B cell (primary cell): ENCODE results near the gene GFOD1. TPM values are rescaled to one million over a fixed set of nuclear protein-coding genes. Genes with fewer than 3 reads are reported as not detected.
A peak's percentile ranks its signal among the peaks of the same experiment; 100 is the strongest.

Experiments used
- ATAC-seq: fragments of 200-7000 bp; cut with Tn5 transposase; one replicate; pipeline ENCODE4 v1.10.0; 2021; ENCODE audit warnings: low read depth, mild to moderate bottlenecking, moderate number of reproducible peaks, moderate library complexity
- CTCF ChIA-PET: fragments of 350-600 bp; sonication (Branson Sonifier 250); formaldehyde crosslinking; loops from one replicate; lab custom pipeline; 2021; ENCODE audit warnings: antibody characterized with exemption, inconsistent platforms; lab: Charles Lee
- POLR2A ChIA-PET: fragments of 350-600 bp; sonication (Branson Sonifier 250); formaldehyde crosslinking; loops from one replicate; lab custom pipeline; 2021; ENCODE audit warnings: antibody characterized with exemption; lab: Charles Lee
- DNase-seq: peaks from one replicate; pipeline ENCODE4 v3.0.0; 2013
- H2AFZ ChIP-seq: 2 replicates; pipeline ENCODE4 v1.6.1; 2012; ENCODE audit warnings: mild to moderate bottlenecking, low read depth, low read length; ENCODE audit not compliant: insufficient read depth, poor library complexity, severe bottlenecking
- H3K27ac ChIP-seq, 2 donors: 1 replicate in 1 of 2; 2 replicates in 1 of 2; pipeline ENCODE4 v1.5.1; 2012 to 2013; ENCODE audit warnings: low read length in 2 of 2, mild to moderate bottlenecking in 2 of 2, moderate library complexity in 1 of 2
- H3K27me3 ChIP-seq, 4 experiments: fragments of 200-600 bp in 1 of 4; sonication (generic) in 1 of 4; replicated peaks in 1 of 4; 1 replicate in 2 of 4; 2 replicates in 2 of 4; pipeline versions ENCODE4 v1.6.1 to v1.7.0; 2013 to 2016; ENCODE audit warnings: low read length in 3 of 4, mild to moderate bottlenecking in 2 of 4, mixed read lengths in 1 of 4, moderate library complexity in 1 of 4; ENCODE audit not compliant: insufficient read depth in 4 of 4, control insufficient read depth in 3 of 4; ENCODE audit errors: control extremely low read depth in 1 of 4
- H3K36me3 ChIP-seq, 2 experiments: replicated peaks in 1 of 2; 1 replicate in 1 of 2; 2 replicates in 1 of 2; pipeline versions ENCODE4 v1.6.1 to v1.7.1; 2013; ENCODE audit warnings: low read length in 1 of 2; ENCODE audit not compliant: insufficient read depth in 2 of 2, control insufficient read depth in 1 of 2; ENCODE audit errors: control extremely low read depth in 1 of 2, extremely low read depth in 1 of 2
- H3K4me1 ChIP-seq, 2 donors: fragments of 200-600 bp in 1 of 2; sonication (generic) in 1 of 2; 1 replicate in 1 of 2; 2 replicates in 1 of 2; pipeline versions ENCODE4 v1.5.1 to v1.6.1; 2013 to 2017; ENCODE audit warnings: low read length in 2 of 2; ENCODE audit not compliant: control insufficient read depth in 2 of 2, insufficient read depth in 2 of 2
- H3K4me2 ChIP-seq: replicated peaks from 2 replicates; pipeline ENCODE3; 2012; ENCODE audit warnings: mild to moderate bottlenecking, low read depth, low read length; ENCODE audit not compliant: poor library complexity, severe bottlenecking
- H3K4me3 ChIP-seq, 5 experiments: fragments of 200-600 bp in 1 of 5; sonication (generic) in 1 of 5; 1 replicate in 3 of 5; 2 replicates in 2 of 5; pipeline versions ENCODE4 v1.5.1 to v1.7.0; 2011 to 2016; ENCODE audit warnings: low read length in 4 of 5, mild to moderate bottlenecking in 4 of 5, low read depth in 2 of 5, control low read depth in 1 of 5, moderate library complexity in 1 of 5; ENCODE audit not compliant: insufficient read depth in 1 of 5; ENCODE audit errors: control extremely low read depth in 1 of 5, extremely low read depth in 1 of 5
- H3K79me2 ChIP-seq: fragments of 200-600 bp; sonication (generic); one replicate; pipeline ENCODE4 v1.6.0; 2016; ENCODE audit warnings: low read length; ENCODE audit not compliant: control insufficient read depth, insufficient read depth
- H3K9ac ChIP-seq: fragments of 200-600 bp; sonication (generic); 2 replicates; pipeline ENCODE4 v1.6.1; 2017; ENCODE audit warnings: mild to moderate bottlenecking, low read length, moderate library complexity
- H3K9me3 ChIP-seq, 3 donors: one replicate each; pipeline versions ENCODE4 v1.6.1 to v1.7.1; 2013; ENCODE audit warnings: low read length in 2 of 3; ENCODE audit not compliant: control insufficient read depth in 2 of 3, insufficient read depth in 1 of 3; ENCODE audit errors: control extremely low read depth in 1 of 3
- H4K20me1 ChIP-seq: 2 replicates; pipeline ENCODE4 v1.6.0; 2012; ENCODE audit warnings: mild to moderate bottlenecking, low read length; ENCODE audit not compliant: insufficient read depth, control insufficient read depth, poor library complexity, severe bottlenecking
- H3K27ac Mint-ChIP-seq: one replicate; pipeline ENCODE4 v1.8.0; 2021; ENCODE audit warnings: mixed read lengths
- H3K27me3 Mint-ChIP-seq: one replicate; pipeline ENCODE4 v1.8.0; 2021; ENCODE audit warnings: mixed read lengths
- H3K4me1 Mint-ChIP-seq: one replicate; pipeline ENCODE4 v1.8.0; 2021; ENCODE audit warnings: mixed read lengths
- H3K4me3 Mint-ChIP-seq: one replicate; pipeline ENCODE4 v1.8.0; 2021; ENCODE audit warnings: mixed read lengths
- H3K9me3 Mint-ChIP-seq: one replicate; pipeline ENCODE4 v1.8.0; 2022; ENCODE audit warnings: mixed read lengths; ENCODE audit not compliant: insufficient read depth
- CTCF ChIP-seq: fragments of 200-600 bp; IDR thresholded peaks from one replicate; pipeline ENCODE4 v1.8.0; 2022; ENCODE audit warnings: antibody characterized with exemption, mild to moderate bottlenecking
- EZH2 ChIP-seq: IDR thresholded peaks from 2 replicates; pipeline ENCODE4 v1.6.1; 2012; ENCODE audit warnings: borderline replicate concordance, low read depth, mild to moderate bottlenecking, moderate library complexity, low read length; ENCODE audit not compliant: insufficient read depth, poor library complexity, severe bottlenecking
- WGBS: methylation state at CpG from one replicate; pipeline ENCODE4 v1.1.5; 2013; ENCODE audit warnings: missing lambda C conversion rate; ENCODE audit not compliant: insufficient coverage; 5-methylcytosine and 5-hydroxymethylcytosine counted together
- intact Hi-C: fragments of 100-400 bp; cut with micrococcal nuclease; formaldehyde crosslinking; loops from one replicate; pipeline ENCODE4 v1.10.0; 2022
- polyA plus RNA-seq: library from polyadenylated mRNA; depleted of rRNA; stranded (reverse); fragments of >200 nt; gene quantifications from 2 replicates; pipeline ENCODE4 v1.2.3, GENCODE V29; 2012
- total RNA-seq, 2 donors: library from RNA; stranded (reverse); fragments of 120-200 nt in 1 of 2; gene quantifications; 1 replicate in 1 of 2; 2 replicates in 1 of 2; pipeline versions ENCODE4 v1.2.3 to v1.2.4, GENCODE V29; 2013 to 2022

Gene GFOD1
- total and polyA plus RNA-seq, 2 donors (not counting 1 experiment from before 2014, with no cell fraction given): 8.3 to 42.4 TPM

- ChIA-PET CTCF (interaction anchor here (0.6 kb wide), 1 partner anchor 37 kb away, joined by 3 read pairs; no protein-coding TSS in a partner anchor), POLR2A (no interaction called here)
- Mint-ChIP-seq H3K27me3 (no peaks in the 10 kb centered on the region), H3K27ac (no peak overlapping the region), H3K9me3 (no peaks in the 10 kb centered on the region), H3K4me3 (no peak overlapping the region), H3K4me1 (peaks cover 18% of the 10 kb centered on the region)
- no peak for DNase-seq
- Histone ChIP-seq H4K20me1 (peaks cover 4% of the 10 kb centered on the region), H3K4me2 (no peak overlapping the region), H3K4me3 (no peak overlapping the region), H3K36me3 (no peaks in the 10 kb centered on the region), H3K27me3 (no peaks in the 10 kb centered on the region), H2AFZ (no peak overlapping the region), H3K9me3 (no peaks in the 10 kb centered on the region), H3K79me2 (peaks cover 2% of the 10 kb centered on the region), H3K27ac (no peak overlapping the region), H3K9ac (no peak overlapping the region), H3K4me1 (peaks cover 5 to 18% of the 10 kb centered on the region in 2 donors)
- WGBS: 94% methylated on average over 3 of the region's 3 CpGs
- intact Hi-C loops: no loop called here
- no peak for ATAC-seq
- TF ChIP-seq EZH2: no peak
These were observed 3.0 kb upstream of the GFOD1 start for GRCh38 chr6:13490402-13490801.

- Mint-ChIP-seq H3K9me3 (no peaks in the 10 kb centered on the region), H3K27ac (peak overlapping the region; percentile 54), H3K27me3 (no peaks in the 10 kb centered on the region), H3K4me3 (peak overlapping the region; percentile 91), H3K4me1 (peaks cover 34% of the 10 kb centered on the region)
- intact Hi-C loops: loop anchor here (5.0 kb wide), 1 partner anchor 1952 kb away; the partner anchor contains the start of gene TMEM170B
- H3K4me2 ChIP-seq: no peak overlapping the region
- CTCF ChIA-PET: interaction anchor here (0.8 to 6.5 kb wide), 3 partner anchors 41 to 151 kb away, joined by 3 to 41 read pairs (median 3); no protein-coding TSS in a partner anchor
- H3K9ac ChIP-seq: no peak overlapping the region
- peaks cover 14% of the 10 kb centered on the region for H3K79me2 ChIP-seq
- TF ChIP-seq EZH2 (no peak), CTCF (no peak)
- no peak overlapping the region for H3K27ac ChIP-seq
- no peak for ATAC-seq
- H3K4me3 ChIP-seq: no peak overlapping the region
- POLR2A ChIA-PET: interaction anchor here (0.8 kb wide), 1 partner anchor 37 kb away, joined by 3 read pairs; no protein-coding TSS in a partner anchor
- H3K36me3 ChIP-seq: no peaks in the 10 kb centered on the region
- H2AFZ ChIP-seq: no peak overlapping the region
- H3K27me3 ChIP-seq: no peaks in the 10 kb centered on the region
- no peaks in the 10 kb centered on the region for H3K9me3 ChIP-seq
- 93% methylated on average over 8 of the region's 8 CpGs for WGBS
- H3K4me1 ChIP-seq: peaks cover 19 to 33% of the 10 kb centered on the region in 2 donors
- DNase-seq: peak; percentile 23
- H4K20me1 ChIP-seq: peaks cover 8% of the 10 kb centered on the region
These were observed 1.5 kb upstream of the GFOD1 start for GRCh38 chr6:13488896-13489237.
